Measurements from ENCODE around the gene SESN2.

The SESN2 gene

DNA sequence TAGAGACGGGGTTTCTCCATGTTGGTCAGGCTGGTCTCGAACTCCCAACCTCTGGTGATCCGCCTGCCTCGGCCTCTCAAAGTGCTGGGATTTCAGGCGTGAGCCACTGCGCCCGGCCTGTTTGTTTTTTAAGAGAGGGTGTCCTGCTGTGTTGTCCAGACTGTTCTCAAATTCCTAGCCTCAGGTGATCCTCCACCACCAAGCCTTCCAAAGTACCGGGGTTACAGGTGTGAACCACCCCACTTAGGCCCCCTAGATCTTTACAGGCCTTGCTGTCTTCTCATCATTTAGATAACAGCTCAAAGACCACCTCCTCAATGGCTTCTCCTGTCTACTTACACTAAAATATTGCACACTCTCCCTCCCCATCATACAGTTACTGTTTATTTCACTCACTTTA lies 6.3 kb downstream of the SESN2 start:
- Histone ChIP-seq H3K36me3 (ENCODE audit: insufficient read depth, insufficient read length, low read length) (peaks cover 22% of the 10 kb centered on the region), H3K9ac (ENCODE audit: insufficient read length, low read depth) (no peak overlapping the region), H3K4me3 (ENCODE audit: insufficient read length, low read depth) (no peak overlapping the region), H3K9me3 (ENCODE audit: insufficient read depth, low read length) (no peaks in the 10 kb centered on the region), H3K4me1 (ENCODE audit: insufficient read depth, insufficient read length) (peaks cover 15% of the 10 kb centered on the region), H3K27me3 (ENCODE audit: insufficient read depth, insufficient read length) (no peaks in the 10 kb centered on the region)
- no peak for DNase-seq (ENCODE audit: low read depth, low spot score)
- TF ChIP-seq ZNF274 (IDR thresholded peaks at IDR 0.05; ENCODE audit: low read depth, low read length): no peak
- TF ChIP-seq SUZ12 (IDR thresholded peaks at IDR 0.05; ENCODE audit: extremely low read depth, insufficient read depth, insufficient read length): no peak
- TF ChIP-seq YY1 (IDR thresholded peaks at IDR 0.05; ENCODE audit: insufficient read depth, insufficient read length): no peak

DNA sequence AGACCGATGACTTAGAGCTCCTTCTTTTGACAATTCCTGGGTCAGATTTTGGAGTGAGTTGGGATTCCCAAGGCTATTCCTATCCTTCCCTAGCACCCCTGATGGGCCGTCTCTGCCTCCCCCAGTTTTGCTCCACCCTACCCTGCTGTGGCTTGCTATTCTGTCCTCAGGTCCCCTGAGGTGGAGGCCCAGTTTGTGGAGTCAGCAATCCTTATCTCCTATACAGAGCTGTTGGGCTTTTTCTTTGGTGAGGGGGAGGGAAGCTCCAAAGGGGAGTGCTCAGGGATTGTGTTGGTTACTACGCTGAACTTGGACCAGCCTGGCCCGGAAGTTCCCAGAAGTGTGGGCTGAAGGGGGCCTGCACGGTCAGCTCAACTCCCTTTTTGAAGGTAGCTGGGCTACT lies 7.6 kb downstream of the SESN2 start:
- Histone ChIP-seq H3K36me3 (ENCODE audit: insufficient read depth, insufficient read length, low read length) (peaks cover 34% of the 10 kb centered on the region), H3K4me3 (ENCODE audit: insufficient read length, low read depth) (no peak overlapping the region), H3K27me3 (ENCODE audit: insufficient read depth, insufficient read length) (no peaks in the 10 kb centered on the region), H3K4me1 (ENCODE audit: insufficient read depth, insufficient read length) (peaks cover 13% of the 10 kb centered on the region), H3K9ac (ENCODE audit: insufficient read length, low read depth) (no peak overlapping the region), H3K9me3 (ENCODE audit: insufficient read depth, low read length) (no peaks in the 10 kb centered on the region)
- no peak for DNase-seq (ENCODE audit: low read depth, low spot score)
- TF ChIP-seq YY1 (IDR thresholded peaks at IDR 0.05; ENCODE audit: insufficient read depth, insufficient read length) (no peak), ZNF274 (IDR thresholded peaks at IDR 0.05; ENCODE audit: low read depth, low read length) (no peak), SUZ12 (IDR thresholded peaks at IDR 0.05; ENCODE audit: extremely low read depth, insufficient read depth, insufficient read length) (no peak)

- Histone ChIP-seq H3K4me1 (ENCODE audit: insufficient read depth, insufficient read length) (peaks cover 13% of the 10 kb centered on the region), H3K4me3 (ENCODE audit: insufficient read length, low read depth) (no peak overlapping the region), H3K9ac (ENCODE audit: insufficient read length, low read depth) (no peak overlapping the region), H3K9me3 (ENCODE audit: insufficient read depth, low read length) (no peaks in the 10 kb centered on the region), H3K36me3 (ENCODE audit: insufficient read depth, insufficient read length, low read length) (peaks cover 38% of the 10 kb centered on the region), H3K27me3 (ENCODE audit: insufficient read depth, insufficient read length) (no peaks in the 10 kb centered on the region)
- TF ChIP-seq SUZ12 (IDR thresholded peaks at IDR 0.05; ENCODE audit: extremely low read depth, insufficient read depth, insufficient read length) (no peak), YY1 (IDR thresholded peaks at IDR 0.05; ENCODE audit: insufficient read depth, insufficient read length) (no peak), ZNF274 (IDR thresholded peaks at IDR 0.05; ENCODE audit: low read depth, low read length) (no peak)
- no peak for DNase-seq (ENCODE audit: low read depth, low spot score)
Measured at GRCh38 chr1:28267633-28268032, 8.3 kb downstream of the SESN2 start.

GRCh38 chr1:28269529-28269928 lies 10.2 kb downstream of the SESN2 start:
- H3K27me3 ChIP-seq (ENCODE audit: insufficient read depth, insufficient read length): no peaks in the 10 kb centered on the region
- no peaks in the 10 kb centered on the region for H3K9me3 ChIP-seq (ENCODE audit: insufficient read depth, low read length)
- TF ChIP-seq ZNF274 (IDR thresholded peaks at IDR 0.05; ENCODE audit: low read depth, low read length) (no peak), YY1 (IDR thresholded peaks at IDR 0.05; ENCODE audit: insufficient read depth, insufficient read length) (no peak), SUZ12 (IDR thresholded peaks at IDR 0.05; ENCODE audit: extremely low read depth, insufficient read depth, insufficient read length) (no peak)
- peaks cover 10% of the 10 kb centered on the region for H3K4me1 ChIP-seq (ENCODE audit: insufficient read depth, insufficient read length)
- H3K9ac ChIP-seq (ENCODE audit: insufficient read length, low read depth): no peak overlapping the region
- H3K36me3 ChIP-seq (ENCODE audit: insufficient read depth, insufficient read length, low read length): peaks cover 57% of the 10 kb centered on the region
- no peak for DNase-seq (ENCODE audit: low read depth, low spot score)
- H3K4me3 ChIP-seq (ENCODE audit: insufficient read length, low read depth): no peak overlapping the region

DNA sequence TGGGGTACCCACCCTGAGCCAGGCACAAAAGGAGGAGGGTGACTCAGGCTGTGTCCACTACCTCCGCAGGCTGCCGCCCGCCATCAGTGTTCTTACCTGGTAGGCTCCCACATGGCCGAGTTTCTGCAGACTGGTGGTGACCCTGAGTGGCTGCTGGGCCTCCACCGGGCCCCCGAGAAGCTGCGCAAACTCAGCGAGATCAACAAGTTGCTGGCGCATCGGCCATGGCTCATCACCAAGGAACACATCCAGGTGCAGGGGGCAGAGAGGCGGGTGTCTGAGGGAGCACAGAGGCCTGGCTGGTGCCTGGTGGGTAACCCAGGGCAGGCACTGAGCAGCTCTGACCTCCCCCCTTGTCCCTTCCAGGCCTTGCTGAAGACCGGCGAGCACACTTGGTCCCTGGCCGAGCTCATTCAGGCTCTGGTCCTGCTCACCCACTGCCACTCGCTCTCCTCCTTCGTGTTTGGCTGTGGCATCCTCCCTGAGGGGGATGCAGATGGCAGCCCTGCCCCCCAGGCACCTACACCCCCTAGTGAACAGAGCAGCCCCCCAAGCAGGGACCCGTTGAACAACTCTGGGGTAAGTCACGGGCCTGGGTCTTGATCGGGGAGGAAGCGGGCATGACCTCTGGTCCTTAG lies 13.0 kb downstream of the SESN2 start:
- TF ChIP-seq YY1 (IDR thresholded peaks at IDR 0.05; ENCODE audit: insufficient read depth, insufficient read length) (no peak), SUZ12 (IDR thresholded peaks at IDR 0.05; ENCODE audit: extremely low read depth, insufficient read depth, insufficient read length) (no peak), ZNF274 (IDR thresholded peaks at IDR 0.05; ENCODE audit: low read depth, low read length) (no peak)

DNA sequence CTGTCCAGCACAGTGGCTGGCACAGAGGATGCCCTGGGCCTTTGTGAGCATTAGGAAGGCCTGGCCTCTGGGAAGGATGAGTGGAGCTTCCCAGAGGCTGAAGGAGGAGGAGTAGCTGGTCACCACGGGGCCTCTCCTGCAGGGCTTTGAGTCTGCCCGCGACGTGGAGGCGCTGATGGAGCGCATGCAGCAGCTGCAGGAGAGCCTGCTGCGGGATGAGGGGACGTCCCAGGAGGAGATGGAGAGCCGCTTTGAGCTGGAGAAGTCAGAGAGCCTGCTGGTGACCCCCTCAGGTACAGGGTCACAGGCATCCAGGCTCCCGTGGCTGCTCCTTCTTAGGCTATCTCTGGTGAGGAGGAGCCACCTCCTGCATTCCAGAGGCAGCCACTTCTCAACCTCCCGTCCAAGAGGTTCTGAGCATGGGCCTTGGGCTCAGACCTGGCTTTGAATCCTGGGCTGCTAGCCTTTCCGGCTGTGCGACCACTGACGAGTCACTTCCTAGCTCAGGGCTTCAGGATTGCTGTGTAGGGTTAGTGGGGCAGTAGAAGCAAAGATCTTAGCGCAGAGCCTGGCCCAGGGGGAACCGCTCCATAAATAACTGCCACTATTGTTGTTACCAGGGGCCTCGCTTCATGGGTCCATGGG lies 14.0 kb downstream of the SESN2 start:
- H3K4me1 ChIP-seq (ENCODE audit: insufficient read depth, insufficient read length): peaks cover 2% of the 10 kb centered on the region
- no peak for TF ChIP-seq ZNF274 (IDR thresholded peaks at IDR 0.05; ENCODE audit: low read depth, low read length)
- no peak for TF ChIP-seq SUZ12 (IDR thresholded peaks at IDR 0.05; ENCODE audit: extremely low read depth, insufficient read depth, insufficient read length)
- TF ChIP-seq YY1 (IDR thresholded peaks at IDR 0.05; ENCODE audit: insufficient read depth, insufficient read length): no peak
- H3K36me3 ChIP-seq (ENCODE audit: insufficient read depth, insufficient read length, low read length): peaks cover 90% of the 10 kb centered on the region
- H3K9me3 ChIP-seq (ENCODE audit: insufficient read depth, low read length): no peaks in the 10 kb centered on the region
- H3K9ac ChIP-seq (ENCODE audit: insufficient read length, low read depth): no peak overlapping the region
- H3K27me3 ChIP-seq (ENCODE audit: insufficient read depth, insufficient read length): no peaks in the 10 kb centered on the region
- no peak for DNase-seq (ENCODE audit: low read depth, low spot score)
- H3K4me3 ChIP-seq (ENCODE audit: insufficient read length, low read depth): no peak overlapping the region

More for the DNA sequence above, 13.0 kb downstream of the SESN2 start:
- Histone ChIP-seq H3K4me1 (ENCODE audit: insufficient read depth, insufficient read length) (peaks cover 4% of the 10 kb centered on the region), H3K4me3 (ENCODE audit: insufficient read length, low read depth) (no peak overlapping the region), H3K36me3 (ENCODE audit: insufficient read depth, insufficient read length, low read length) (peaks cover 81% of the 10 kb centered on the region), H3K27me3 (ENCODE audit: insufficient read depth, insufficient read length) (no peaks in the 10 kb centered on the region), H3K9ac (ENCODE audit: insufficient read length, low read depth) (no peak overlapping the region), H3K9me3 (ENCODE audit: insufficient read depth, low read length) (no peaks in the 10 kb centered on the region)
- DNase-seq (ENCODE audit: low read depth, low spot score): no peak

- Histone ChIP-seq H3K9me3 (ENCODE audit: insufficient read depth, low read length) (no peaks in the 10 kb centered on the region), H3K36me3 (ENCODE audit: insufficient read depth, insufficient read length, low read length) (peaks cover 92% of the 10 kb centered on the region), H3K9ac (ENCODE audit: insufficient read length, low read depth) (no peak overlapping the region), H3K27me3 (ENCODE audit: insufficient read depth, insufficient read length) (no peaks in the 10 kb centered on the region), H3K4me3 (ENCODE audit: insufficient read length, low read depth) (no peak overlapping the region), H3K4me1 (ENCODE audit: insufficient read depth, insufficient read length) (no peaks in the 10 kb centered on the region)
- no peak for DNase-seq (ENCODE audit: low read depth, low spot score)
- TF ChIP-seq ZNF274 (IDR thresholded peaks at IDR 0.05; ENCODE audit: low read depth, low read length) (no peak), YY1 (IDR thresholded peaks at IDR 0.05; ENCODE audit: insufficient read depth, insufficient read length) (no peak), SUZ12 (IDR thresholded peaks at IDR 0.05; ENCODE audit: extremely low read depth, insufficient read depth, insufficient read length) (no peak)
Measured at GRCh38 chr1:28278763-28279162, 19.4 kb downstream of the SESN2 start.
